ENCODE data around the gene SERPIND1. TPM values are rescaled to one million over a fixed set of nuclear protein-coding genes. Genes with fewer than 3 reads are reported as not detected.
"Not testable (repeated sequence)": the region's sequence is repeated elsewhere in the genome, so short reads cannot be mapped to it uniquely, and the experiment has no call there.

The SERPIND1 gene
- total RNA-seq, 4 donors from 2014 or later = 2.6 TPM; not detected in 3

DNA sequence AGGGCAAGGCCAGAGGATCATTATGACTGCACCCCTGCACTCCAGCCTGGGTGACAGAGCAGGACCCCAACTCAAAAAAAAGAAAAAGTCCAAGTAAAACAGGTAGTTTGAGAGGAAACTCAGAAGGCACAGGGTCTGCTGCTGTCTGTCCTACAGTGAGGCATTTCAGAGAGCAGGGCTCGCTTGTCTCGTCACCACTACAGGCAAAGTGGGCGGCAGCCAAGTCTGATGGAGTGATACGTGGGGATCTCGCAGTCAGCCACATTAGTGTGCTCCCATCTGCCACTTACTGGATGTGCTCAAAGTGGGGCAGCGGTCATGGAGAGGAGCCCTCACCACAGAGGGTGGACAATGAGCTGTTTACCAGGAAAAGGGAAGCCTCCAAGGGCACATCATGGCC is 42.6 kb downstream of the SERPIND1 start:
- Histone ChIP-seq H3K4me3 (replicated peaks in 1 of 3) (no peak overlapping the region), H3K27me3 (no peaks in the 10 kb centered on the region), H3K36me3 (peaks cover 21 to 55% of the 10 kb centered on the region in 2 donors), H3K4me1 (no peaks in the 10 kb centered on the region), H3K27ac (no peak overlapping the region), H3K9me3 (no peaks in the 10 kb centered on the region)
- intact Hi-C loops (cut with DNase I) = no loop called here
- TF ChIP-seq, protein P1, sequence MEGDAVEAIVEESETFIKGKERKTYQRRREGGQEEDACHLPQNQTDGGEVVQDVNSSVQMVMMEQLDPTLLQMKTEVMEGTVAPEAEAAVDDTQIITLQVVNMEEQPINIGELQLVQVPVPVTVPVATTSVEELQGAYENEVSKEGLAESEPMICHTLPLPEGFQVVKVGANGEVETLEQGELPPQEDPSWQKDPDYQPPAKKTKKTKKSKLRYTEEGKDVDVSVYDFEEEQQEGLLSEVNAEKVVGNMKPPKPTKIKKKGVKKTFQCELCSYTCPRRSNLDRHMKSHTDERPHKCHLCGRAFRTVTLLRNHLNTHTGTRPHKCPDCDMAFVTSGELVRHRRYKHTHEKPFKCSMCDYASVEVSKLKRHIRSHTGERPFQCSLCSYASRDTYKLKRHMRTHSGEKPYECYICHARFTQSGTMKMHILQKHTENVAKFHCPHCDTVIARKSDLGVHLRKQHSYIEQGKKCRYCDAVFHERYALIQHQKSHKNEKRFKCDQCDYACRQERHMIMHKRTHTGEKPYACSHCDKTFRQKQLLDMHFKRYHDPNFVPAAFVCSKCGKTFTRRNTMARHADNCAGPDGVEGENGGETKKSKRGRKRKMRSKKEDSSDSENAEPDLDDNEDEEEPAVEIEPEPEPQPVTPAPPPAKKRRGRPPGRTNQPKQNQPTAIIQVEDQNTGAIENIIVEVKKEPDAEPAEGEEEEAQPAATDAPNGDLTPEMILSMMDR (IDR thresholded peaks at IDR 0.05) = no peak
- TF ChIP-seq POLR2A (IDR thresholded peaks at IDR 0.05) = no peak
- no peak for DNase-seq
- 91 to 94% methylated on average over 6 of the region's 6 CpGs for WGBS, 2 donors

DNA sequence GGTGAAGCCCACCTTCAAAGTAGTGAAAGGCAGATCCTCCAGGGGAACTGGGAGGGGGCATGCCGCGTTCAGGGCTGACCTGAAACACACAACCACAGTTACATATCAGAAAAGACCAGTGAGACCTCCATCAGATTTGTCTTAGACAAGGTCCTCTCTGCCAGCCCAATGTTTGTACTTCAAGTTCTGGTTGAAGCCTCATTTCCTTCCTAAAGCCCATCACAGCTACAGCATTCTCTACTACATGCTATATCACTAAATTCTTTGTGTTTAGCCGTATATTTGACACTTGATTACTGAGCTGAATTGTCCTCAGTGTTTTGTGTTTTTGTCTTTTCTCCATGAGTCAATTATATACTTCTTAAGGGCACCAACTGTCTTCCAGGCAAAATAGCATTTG is 44.6 kb downstream of the SERPIND1 start:
- Histone ChIP-seq H3K36me3 (peaks cover 18 to 48% of the 10 kb centered on the region in 2 donors), H3K27ac (no peak overlapping the region), H3K27me3 (no peaks in the 10 kb centered on the region), H3K9me3 (no peaks in the 10 kb centered on the region), H3K4me3 (replicated peaks in 1 of 3) (no peak overlapping the region), H3K4me1 (no peaks in the 10 kb centered on the region)
- no peak for DNase-seq
- intact Hi-C loops (cut with DNase I) = no loop called here
- 97 to 98% methylated on average over 3 of the region's 3 CpGs for WGBS, 2 donors
- TF ChIP-seq, protein P1 (IDR thresholded peaks at IDR 0.05) = no peak
- no peak for TF ChIP-seq POLR2A (IDR thresholded peaks at IDR 0.05)

DNA sequence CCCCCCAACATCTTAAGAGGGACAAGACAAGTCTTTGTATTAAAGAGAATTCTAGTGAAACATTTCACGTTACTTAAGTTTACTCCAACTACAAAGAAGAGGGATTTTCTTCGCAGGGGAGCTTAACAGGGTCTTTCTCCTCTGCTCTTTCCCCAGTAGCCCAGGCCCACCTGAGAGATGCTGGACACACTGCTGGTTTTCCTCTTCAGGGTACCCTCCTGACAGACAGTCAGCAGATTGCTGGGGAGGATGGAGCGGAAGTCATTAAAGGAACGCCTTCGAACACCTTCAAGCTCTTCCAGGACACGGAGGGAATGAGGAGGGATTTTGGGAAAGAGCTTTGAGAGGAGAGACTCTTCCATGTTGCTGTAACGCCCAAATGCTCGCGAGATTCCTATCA is 45.6 kb downstream of the SERPIND1 start:
- no peak for TF ChIP-seq POLR2A (IDR thresholded peaks at IDR 0.05)
- TF ChIP-seq, protein P1 (IDR thresholded peaks at IDR 0.05) = no peak
- peaks cover 18 to 49% of the 10 kb centered on the region in 2 donors for H3K36me3 ChIP-seq
- 91 to 93% methylated on average over 9 of the region's 9 CpGs for WGBS, 2 donors
- intact Hi-C loops (cut with DNase I) = no loop called here
- H3K4me1 ChIP-seq = no peaks in the 10 kb centered on the region
- no peak for DNase-seq
- H3K27ac ChIP-seq = no peak overlapping the region
- H3K4me3 ChIP-seq (replicated peaks in 1 of 3) = no peak overlapping the region
- H3K9me3 ChIP-seq = no peaks in the 10 kb centered on the region
- no peaks in the 10 kb centered on the region for H3K27me3 ChIP-seq

DNA sequence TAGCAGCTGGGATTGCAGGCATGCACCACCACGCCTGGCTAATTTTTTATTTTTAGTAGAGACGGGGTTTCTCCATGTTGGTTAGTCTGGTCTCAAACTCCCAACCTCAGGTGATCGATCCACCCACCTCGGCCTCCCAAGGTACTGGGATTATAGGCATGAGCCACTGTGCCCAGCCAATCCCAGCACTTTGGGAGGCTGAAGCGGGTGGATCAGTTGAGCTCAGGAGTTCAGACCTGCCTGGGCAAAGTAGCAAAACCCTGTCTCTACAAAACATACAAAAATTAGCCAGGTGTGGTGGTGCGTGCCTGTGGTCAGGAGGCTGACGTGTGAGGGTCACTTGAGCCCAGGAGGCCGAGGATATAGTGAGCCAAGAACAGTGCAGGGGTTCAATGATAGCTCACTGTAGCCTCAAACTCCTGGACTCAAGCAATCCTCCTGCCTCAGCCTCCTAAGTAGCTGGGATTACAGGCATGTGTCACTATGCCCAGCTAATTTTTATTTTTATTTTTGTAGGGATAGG is 47.9 kb downstream of the SERPIND1 start:
- H3K9me3 ChIP-seq; H3K27me3 ChIP-seq; H3K27ac ChIP-seq; H3K4me1 ChIP-seq; intact Hi-C loops (cut with DNase I); DNase-seq; H3K4me3 ChIP-seq (replicated peaks in 1 of 3): not testable (repeated sequence)
- 94 to 97% methylated on average over 8 of the region's 8 CpGs for WGBS, 2 donors
- peaks cover 18 to 35% of the 10 kb centered on the region in 2 donors for H3K36me3 ChIP-seq

DNA sequence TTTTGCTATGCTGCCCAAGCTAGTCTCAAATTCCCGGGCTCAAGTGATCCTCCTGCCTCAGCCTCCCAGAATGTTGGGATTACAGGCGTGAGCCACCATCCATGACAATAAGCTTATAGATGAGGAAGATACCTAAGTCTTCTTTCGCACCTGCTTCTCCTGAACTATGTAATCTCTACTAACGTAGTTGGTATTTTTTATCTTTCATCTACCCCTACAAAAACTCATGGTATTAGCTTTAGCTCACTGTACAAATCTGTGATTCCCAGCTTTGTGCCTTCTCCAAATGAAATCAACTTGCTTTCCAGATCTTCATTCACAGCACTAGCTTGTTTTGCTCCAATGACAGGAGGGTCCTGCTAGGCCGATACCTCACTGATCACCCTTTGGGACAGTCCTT is 48.3 kb downstream of the SERPIND1 start:
- WGBS, 2 donors = 97 to 98% methylated on average over 5 of the region's 5 CpGs
- H3K4me1 ChIP-seq = no peaks in the 10 kb centered on the region

More for the DNA sequence above, 48.3 kb downstream of the SERPIND1 start:
- no peak for DNase-seq
- Histone ChIP-seq H3K27me3 (no peaks in the 10 kb centered on the region), H3K4me3 (replicated peaks in 1 of 3) (no peak overlapping the region), H3K9me3 (no peaks in the 10 kb centered on the region), H3K27ac (no peak overlapping the region), H3K36me3 (peaks cover 18 to 32% of the 10 kb centered on the region in 2 donors)
- no peak for TF ChIP-seq POLR2A (IDR thresholded peaks at IDR 0.05)
- TF ChIP-seq, protein P1 (IDR thresholded peaks at IDR 0.05) = no peak
- intact Hi-C loops (cut with DNase I) = no loop called here

All from thyroid gland (tissue), 4 donors.